Hematopoietic multipotent progenitor cell treated with erythropoietin and hydrocortisone succinate and interleukin-3 and kit ligand, for 4 days (in vitro differentiated cells): Measurements from ENCODE around the gene SLC9A3.

Experiments
- DNase-seq: peaks from one replicate; pipeline ENCODE4 v3.0.0-alpha.2; 2015

The SLC9A3 gene

DNA sequence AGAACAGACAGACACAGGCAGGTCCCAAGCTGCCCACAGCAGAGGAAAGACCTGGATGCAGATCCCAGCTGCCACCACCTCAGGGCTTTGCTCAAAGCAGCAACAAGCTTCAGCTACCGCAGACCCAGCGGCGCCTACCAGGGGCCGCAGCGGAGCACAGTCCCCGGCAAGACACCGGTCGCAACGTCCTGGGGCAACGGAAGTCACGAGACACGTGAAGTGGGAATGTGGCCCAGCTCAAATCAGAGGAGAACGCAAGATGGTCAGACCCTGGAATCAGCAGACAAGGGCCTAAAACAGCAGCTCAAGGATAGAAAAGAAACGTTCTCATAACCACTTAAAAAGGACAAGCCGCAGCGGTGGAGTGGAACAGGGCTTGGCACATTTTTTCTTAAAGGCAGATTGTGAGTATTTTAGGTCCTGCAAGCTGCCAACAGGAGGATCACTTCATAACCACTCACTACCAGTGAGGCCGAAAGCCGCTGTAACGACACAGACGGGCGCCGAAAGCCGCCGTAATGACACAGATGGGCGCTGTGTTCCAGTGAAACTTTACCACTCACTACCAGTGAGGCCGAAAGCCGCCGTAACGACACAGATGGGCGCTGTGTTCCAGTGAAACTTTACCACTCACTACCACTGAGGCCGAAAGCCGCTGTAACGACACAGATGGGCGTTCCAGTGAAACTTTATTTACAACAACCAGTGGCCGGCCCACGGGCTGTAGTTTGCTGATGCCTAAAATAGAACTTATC lies 21.7 kb downstream of the SLC9A3 start:
- DNase-seq, result peak; percentile 23

DNA sequence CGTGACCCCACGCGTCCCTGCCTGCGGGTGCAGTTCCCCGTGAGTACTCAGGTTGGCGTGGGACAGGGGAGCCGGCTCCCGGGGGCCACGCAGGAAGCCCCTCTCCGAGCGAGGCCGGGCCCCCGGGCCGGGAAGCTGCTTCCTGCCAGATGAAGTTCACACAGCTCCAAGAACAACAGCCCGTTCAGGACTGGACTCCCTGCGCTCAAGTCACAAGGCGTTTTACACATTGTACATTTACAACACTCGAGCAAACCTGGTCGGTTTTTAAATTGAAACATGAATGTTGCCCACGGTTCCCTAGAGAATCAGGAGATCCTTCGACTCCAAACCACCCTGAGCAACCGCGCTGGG lies 22.4 kb downstream of the SLC9A3 start:
- no peak for DNase-seq

DNA sequence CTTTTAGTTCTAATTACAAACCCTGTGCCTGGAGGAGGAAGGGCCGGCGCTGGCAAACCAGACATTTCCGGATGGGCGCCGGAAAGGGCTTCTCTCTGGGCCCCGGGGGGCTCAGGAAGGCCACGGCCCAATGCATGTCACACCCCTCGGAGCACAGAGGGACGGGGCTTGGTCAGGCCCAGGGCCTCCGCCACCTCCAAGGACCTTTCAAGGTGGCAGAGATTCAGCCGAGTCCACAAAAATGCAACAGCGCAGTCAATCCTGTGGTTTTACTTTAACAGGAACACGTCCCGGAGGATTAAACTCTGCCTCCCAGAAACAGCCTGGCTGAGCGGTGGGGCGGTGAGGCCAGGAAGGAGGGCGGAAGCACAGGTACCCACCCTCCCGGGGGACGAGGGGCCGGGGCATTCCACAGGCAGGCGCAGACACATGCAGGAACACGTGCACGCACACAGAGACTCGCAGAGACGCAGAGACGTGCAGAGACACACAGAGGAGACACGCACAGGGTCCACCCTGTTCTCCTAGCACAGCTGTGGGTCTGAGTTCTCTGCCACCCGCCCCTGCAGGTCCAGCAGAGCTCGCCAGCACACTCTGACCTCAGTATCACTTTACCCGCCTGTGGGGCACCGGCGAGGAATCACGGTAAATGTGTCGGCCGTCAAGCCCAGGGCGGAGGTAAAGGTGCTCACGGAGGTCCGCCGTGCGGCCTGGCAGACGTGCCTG lies 23.0 kb downstream of the SLC9A3 start:
- DNase-seq, result no peak

DNA sequence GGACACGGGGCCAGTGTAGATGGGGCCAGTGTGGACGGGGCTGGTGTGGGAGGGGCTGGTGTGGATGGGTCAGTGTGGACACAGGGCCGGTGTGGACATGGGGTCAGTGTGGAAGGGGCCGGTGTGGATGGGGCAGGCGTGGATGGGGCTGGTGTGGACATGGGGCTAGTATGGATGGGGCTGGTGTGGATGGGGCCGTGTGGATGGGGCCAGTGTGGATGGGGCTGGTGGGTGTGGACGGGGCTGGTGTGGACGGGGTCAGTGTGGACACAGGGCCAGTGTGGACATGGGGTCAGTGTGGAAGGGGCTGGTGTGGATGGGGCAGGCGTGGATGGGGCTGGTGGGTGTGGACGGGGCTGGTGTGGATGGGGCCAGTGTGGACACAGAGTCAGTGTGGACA lies 23.8 kb downstream of the SLC9A3 start:
- no peak for DNase-seq

DNA sequence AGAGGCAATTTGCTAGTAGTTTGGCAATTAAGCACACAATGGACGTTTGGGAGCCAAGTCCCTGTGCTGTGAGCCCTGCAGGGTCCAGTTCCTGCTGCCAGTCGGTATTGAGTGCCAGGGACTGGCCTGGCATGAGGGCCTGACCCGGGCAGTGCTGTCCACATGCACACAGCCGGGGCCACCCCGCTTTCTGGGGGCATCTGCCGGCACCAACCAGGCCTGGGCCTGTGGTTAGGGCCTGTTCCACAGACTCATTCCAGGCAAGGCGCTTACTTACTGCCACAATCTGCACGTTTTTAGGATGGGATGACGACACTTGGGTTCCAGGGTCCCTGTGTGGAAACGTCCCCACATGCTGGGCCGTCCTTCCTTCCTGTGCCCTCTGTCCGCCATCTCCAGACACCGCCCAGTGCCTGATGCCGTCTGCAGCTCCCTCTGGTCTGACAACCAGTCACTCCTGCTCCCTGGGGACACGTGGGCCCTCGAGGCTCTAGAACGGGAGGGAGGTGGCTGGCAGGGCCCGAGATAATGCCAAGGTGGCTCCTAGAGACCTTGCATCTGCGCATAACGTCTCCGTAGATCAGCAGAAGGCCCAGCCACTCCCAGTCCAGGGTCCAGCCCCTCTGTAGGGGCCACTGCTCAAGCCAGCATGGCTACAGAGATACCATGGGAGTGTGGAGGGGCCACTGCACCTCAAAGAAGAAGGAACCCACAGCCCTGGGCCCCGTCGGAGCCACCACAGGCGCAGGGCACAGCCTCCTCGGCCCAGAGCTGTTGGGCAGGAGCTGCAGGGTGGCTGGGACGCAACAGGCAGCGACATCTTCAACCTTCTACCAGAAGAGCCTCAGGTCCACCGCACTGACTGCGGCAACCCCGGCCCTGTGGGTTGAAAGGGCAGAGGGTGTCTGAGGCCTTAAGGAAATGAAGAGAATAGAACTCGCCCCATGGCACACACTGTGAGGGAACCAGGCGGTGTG lies 24.7 kb downstream of the SLC9A3 start:
- DNase-seq, result no peak

DNA sequence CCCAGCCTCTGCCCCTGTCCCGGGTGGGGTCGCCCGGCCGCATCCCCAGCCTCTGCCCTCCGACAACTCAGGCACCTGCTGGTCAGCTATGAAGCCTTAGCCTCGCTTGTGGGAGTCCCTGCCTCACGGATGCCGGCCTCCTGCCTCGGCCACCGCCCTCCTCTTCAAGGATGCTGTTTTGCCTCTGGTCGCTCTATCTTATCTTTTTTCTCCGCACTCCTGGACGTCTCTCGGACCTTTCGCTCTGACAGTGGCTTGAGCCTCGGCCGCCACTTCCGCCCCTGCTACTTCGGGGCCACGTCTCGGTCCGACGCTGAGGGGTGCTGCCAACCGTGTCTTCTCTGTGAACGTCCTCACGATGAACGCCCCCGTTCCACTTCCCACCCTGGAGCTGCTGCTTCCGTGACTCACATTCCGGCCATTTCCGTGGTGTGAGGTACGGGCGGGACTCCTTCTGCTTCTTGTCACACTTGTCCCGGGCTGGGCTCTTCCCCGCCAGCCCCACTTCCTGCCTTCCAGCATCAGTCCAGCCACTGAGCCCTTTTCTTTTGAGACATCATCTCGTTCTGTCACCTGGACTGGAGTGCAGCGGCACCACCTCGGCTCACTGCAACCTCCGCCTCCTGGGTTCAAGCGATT lies 26.3 kb downstream of the SLC9A3 start:
- no peak for DNase-seq

DNA sequence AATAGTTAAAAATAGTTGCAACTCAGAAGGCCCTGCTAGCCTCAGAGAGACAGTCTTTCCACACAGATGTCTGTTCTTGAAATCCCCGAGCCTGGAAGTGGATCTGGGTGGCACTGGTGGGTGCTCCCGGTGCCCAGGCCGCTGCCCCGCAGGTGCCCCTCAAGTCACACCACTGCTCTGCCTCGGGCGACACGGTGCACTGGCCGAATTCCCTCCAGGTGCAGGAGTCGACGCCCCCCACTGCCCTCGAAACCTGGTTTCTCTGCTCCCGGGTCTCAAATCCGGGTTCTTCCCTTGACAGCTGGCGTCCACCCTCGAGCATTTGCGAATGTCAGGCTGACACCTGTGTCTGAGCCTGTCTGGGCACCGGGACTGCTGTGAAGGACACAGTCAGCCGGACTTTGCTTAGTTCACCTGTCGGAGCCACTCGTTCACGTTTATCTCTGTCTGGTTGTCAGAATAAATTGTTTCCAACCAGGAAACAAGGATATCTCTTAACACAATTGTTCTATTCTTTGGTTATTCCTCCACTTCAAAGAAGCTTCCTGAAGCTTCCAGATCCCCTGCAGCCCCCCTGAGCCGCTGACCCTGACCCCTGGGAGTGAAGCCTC lies 27.1 kb downstream of the SLC9A3 start:
- DNase-seq, result no peak

DNA sequence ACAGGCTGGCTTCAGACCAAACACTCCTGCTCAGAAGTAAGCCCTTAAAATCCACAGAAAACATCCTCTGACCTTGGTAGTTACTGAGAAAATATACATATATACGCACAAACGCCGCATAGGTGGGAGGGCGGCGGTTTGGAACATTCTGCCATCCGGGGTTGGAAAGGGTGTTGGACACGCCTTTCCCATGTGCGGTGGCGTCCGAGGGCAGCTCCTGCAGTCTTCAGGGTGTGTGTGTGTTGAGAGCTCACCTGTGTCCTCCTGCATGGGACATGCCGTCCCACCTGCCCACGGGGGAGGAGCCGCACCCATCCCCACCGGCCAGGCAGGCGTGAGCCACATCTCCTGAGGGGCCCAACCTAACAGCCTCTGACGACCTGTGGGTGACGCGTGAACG lies 28.2 kb downstream of the SLC9A3 start:
- no peak for DNase-seq

DNA sequence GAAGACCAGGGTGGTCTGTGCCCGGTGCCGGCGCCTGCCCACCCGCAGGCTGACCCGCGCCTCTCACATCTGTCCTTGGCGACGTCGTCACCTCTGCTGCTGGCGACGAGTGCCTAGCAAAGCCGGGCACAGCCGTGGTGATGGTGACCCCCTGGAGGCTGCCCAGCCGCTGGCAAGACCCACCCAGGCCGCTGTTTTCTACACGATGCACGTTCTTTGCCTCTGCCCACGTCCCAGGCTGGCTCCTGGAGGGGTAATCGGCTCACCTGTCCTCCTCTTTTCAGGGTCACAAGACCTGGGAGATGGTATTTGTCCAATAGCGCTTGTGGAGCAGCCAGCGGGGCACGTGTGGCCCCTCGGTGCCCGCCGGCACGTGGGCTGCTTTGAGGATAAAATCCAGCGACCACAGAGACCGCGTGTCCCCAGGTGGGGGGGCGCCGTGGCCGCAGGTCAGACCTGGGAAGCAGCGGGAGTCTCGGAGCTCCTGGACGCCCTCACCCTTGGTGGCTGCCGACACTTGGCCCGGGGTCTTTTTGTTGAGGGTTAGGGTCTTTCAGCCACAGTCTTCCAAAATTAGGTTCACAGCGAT lies 29.5 kb downstream of the SLC9A3 start:
- DNase-seq, result no peak

DNA sequence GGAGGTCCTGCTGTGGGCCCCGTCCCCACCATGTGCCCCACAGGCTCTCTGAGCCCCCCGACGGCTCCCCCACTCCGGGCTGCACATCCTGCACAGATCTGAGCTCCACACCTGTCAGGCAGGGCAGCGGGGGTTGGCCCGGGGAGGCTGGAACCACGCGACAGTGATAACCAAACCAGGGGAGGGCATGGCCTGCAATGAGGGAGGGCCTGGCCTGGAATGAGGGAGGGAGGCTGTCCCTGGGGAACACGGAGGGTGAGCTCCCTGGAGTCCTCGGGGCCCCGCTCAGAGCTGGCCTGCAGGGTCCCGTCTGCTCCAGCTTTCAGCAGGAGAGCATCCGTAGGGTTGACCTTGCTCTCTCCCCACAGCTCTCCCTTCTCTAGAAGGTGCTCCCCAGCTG lies 30.5 kb downstream of the SLC9A3 start:
- DNase-seq, result no peak

DNA sequence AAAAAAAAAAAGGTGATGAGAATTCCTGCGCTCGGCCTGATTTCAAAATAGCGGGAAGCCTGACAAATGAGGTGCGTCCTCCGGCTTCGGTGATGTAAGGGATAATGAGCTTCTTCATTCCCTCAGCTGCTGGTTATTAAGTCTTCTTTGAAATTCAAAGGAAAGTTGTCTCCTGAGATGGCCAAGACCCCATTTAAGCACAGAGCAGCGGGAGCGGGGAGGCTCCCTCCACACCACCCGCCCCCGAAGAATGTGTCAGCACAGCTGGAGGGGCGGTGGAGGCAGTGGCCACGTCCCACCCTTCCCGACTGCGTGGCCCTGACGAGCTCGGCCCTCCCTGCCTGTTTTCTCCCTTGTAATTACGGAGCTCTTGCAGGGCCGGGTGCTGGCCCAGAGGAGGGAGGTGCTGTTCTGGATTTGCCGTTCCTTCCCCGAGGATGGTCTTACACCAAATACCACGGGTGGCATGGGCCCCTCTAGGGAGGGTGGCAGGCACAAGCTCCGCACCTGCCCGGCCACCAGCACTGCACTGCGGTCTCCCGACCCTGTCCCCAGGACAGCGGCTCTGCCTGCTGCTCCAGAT lies 31.0 kb downstream of the SLC9A3 start:
- no peak for DNase-seq

DNA sequence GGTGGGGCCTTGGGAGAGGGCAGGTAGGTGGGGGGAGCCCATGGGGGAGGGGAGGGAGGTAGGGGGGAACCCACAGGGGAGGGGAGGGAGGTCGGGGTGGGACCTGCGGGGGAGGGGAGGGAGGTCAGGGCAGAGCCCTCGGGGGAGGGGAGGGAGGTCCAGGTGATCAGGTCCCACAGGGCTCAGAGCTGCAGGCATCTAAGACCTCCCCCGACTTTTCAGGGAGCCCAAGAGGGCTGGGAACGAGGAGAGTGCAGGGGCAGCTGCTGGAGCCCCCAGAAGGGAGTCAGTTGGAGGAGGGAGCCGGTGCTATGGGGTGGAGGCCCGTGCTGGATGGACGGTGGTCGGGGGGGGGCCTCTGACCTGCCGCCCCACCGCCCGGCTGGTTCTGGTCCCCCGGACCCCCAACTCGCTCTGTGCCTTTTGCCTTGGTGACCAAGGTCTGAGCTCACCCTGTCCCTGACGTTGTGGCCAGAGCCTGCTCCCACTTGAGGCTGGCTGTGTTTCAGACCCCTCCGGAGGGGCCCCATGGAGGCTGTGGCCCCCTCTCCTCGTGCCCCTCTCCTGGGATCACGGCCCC lies 31.8 kb downstream of the SLC9A3 start:
- no peak for DNase-seq

DNA sequence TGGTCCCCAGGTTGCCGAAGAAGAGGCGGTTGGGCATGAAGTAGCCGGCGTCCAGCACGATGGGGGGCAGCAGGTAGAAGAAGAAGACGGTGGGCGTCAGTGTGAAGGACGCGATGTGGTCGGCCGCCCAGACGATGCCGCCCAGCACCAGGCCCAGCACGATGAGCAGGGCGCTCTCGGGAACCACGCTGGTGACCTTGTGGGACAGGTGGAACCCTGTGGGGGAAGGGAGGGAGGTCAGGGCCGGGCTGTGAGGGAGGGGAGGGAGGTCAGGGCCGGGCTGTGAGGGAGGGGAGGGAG lies 32.4 kb downstream of the SLC9A3 start:
- DNase-seq, result no peak

DNA sequence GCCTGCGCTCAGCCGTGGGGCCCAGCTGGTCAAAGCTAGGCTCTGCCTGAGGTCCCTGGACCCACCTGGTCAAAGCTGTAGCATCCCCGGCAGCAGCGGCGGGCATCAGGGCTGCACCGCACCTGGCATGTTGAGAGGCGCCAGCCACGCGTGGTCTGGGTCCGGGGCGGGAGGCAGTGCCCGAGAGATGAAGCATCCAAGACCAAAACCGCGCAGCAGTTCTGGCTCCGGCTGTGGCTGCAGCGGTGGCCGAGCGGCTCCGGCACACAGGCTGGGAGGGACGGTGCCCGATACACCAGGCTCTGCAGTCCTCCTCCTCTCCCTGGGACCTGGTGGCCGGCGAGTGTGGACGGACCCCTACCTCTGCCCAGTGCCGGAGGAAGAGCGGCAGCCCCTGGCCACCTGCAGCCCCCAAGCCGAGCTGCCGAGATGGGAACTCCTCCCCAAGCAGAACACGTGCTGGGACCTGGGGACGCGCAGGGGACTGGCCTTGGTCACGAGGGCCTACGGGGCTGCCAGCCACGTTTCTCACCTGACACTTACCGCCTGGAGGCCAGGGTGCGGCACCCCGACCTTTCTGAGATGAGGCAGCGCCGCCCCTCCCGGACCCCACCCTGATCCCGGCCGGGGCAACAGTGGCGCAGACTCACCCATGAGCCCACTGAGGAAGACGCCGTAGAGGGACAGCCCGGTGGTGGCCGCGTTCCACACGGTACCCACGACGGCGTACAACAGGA lies 33.0 kb downstream of the SLC9A3 start:
- DNase-seq, result no peak

DNA sequence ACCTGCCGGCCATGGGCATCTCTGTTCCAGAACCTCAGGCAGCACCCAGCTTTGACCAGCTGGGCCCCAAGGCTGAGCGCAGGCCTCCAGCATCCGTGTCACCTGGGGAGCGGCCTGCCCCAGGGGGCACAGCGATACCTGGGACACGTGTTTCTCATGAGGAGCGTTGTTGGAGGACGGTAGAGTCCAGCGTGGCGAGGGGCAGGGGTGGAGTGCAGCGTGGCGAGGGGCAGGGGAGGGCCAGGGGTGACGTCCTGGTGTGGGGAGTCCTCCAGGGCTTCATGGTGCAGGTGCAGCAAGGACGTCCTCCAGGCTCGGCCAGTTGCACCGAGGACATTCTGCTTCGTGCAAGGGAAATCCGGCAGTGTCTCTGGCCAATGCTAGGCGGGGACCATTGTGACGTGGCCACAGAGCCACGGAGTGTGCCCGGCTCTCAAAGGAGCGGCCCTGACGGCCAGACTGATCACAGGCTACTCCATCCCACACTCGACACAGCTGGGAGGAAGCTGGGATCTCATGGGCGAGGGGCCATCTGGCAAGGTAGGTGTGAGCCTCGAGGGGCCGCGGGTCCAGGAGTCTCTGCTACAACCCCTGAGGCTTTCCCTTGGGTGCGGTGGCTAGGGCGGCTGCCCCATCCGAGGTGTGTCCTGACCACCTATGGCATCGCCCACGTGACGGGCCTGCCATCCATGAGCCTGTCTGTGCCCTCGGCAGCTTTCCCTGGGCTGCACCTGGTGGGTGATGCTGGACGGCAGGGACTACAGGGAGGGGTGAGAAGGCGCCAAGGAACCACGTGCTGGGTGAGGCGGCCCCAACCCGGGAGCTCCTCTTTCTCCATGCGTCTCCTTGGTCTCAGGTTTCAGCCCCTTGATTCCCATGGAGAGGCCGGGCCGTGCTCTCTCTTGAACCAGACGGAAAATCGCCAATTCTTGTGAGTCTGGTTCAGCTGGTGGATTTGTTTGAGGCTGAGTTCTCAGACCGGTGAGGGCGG lies 33.8 kb downstream of the SLC9A3 start:
- DNase-seq, result no peak

DNA sequence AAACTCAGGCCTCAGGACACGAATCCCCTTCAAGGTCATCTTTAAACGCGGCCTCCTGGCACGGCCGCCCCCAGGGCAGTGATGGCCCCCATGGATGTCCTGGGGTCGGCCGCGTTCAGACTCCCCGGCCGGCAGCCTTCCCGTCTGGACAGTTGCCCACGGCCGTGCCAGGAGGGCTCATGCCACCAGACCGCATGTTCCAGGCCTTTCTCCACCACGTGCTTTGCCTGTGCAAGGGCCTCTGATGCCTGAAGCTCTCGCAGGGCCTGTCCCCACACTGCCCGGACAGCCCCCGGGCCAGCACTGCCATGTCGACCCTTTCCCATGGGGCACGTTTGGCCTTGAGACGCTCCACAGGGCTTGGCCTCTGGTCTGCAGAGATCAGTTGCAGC lies 34.6 kb downstream of the SLC9A3 start:
- DNase-seq, result no peak

DNA sequence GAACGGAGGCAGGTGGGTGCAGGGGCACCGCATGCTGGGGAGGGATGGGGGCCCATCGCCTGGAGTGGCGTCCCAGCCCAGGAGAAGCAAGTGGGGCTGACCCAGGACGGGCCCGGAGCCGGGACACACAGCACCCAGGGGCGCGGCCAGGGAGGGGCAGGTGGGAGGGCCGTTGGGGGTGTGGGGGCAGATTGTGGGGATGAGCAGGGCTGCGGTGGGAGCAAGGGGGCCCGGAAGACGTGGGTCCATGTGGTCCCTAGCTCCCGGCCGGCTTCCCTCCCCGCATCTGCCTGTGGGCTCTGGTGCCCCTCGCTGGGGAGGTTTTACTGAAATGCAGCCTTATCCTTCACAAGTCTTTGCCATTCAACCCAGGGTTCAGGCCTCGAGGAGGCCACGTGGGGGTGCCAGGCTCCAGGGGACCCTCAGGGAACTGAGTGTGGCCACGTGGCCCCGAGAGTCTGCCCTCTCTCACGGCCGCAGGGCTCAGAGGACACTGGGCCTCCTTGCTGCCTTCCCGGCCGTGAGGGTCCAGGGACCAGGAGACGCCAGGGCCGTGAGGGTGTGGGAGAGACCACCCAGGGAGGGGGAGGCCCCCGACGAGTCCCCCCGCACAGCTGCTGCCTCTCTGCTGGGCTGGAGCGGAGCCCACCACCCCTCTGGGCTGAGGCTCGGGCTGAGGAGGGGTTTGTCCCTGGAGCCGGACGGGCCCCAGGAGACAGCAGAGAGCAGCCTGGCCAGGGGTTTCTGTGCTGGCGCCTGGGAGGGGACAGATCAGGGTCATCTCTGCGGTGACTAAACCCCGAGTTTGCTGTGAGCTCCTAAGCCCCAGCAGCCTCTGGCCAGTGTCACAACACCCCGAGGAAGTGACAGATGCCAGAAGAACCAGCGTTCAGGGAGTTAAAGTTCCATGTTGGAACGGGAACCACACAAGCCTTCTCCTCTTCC lies 35.2 kb downstream of the SLC9A3 start:
- DNase-seq, result no peak

DNA sequence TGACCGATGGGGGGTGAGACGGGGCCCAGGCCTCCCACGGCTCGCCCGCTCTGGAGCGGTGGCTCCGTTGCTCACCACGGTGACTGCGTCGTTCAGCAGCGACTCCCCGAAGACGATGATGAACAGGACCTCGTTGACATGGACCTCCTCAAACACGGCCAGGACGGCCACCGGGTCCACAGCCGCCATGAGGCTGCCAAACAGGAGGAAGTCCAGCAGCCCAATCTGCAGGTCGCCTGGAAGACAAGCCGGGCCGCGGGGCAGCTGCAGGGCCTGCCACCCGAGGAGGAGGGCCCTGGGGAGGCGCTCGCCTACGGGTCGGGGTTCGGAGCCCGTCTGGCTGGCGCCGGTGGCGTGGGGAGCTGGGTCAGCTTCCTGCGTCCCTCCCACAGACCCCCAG lies 36.0 kb downstream of the SLC9A3 start:
- no peak for DNase-seq
